B cell (primary cell): ENCODE results near the gene TRMT11. TPM values are rescaled to one million over a fixed set of nuclear protein-coding genes. Genes with fewer than 3 reads are reported as not detected.

ENCODE experiments used
- ATAC-seq: fragments of 200-7000 bp; cut with Tn5 transposase; one replicate; pipeline ENCODE4 v1.10.0; 2021; ENCODE audit warnings: low read depth, mild to moderate bottlenecking, moderate number of reproducible peaks, moderate library complexity
- CTCF ChIA-PET: fragments of 350-600 bp; sonication (Branson Sonifier 250); formaldehyde crosslinking; loops from one replicate; lab custom pipeline; 2021; ENCODE audit warnings: antibody characterized with exemption, inconsistent platforms; lab: Charles Lee
- POLR2A ChIA-PET: fragments of 350-600 bp; sonication (Branson Sonifier 250); formaldehyde crosslinking; loops from one replicate; lab custom pipeline; 2021; ENCODE audit warnings: antibody characterized with exemption; lab: Charles Lee
- DNase-seq: peaks from one replicate; pipeline ENCODE4 v3.0.0; 2013
- H2AFZ ChIP-seq: 2 replicates; pipeline ENCODE4 v1.6.1; 2012; ENCODE audit warnings: mild to moderate bottlenecking, low read depth, low read length; ENCODE audit not compliant: insufficient read depth, poor library complexity, severe bottlenecking
- H3K27ac ChIP-seq, 2 donors: 1 replicate in 1 of 2; 2 replicates in 1 of 2; pipeline ENCODE4 v1.5.1; 2012 to 2013; ENCODE audit warnings: low read length in 2 of 2, mild to moderate bottlenecking in 2 of 2, moderate library complexity in 1 of 2
- H3K27me3 ChIP-seq, 4 experiments: fragments of 200-600 bp in 1 of 4; sonication (generic) in 1 of 4; replicated peaks in 1 of 4; 1 replicate in 2 of 4; 2 replicates in 2 of 4; pipeline versions ENCODE4 v1.6.1 to v1.7.0; 2013 to 2016; ENCODE audit warnings: low read length in 3 of 4, mild to moderate bottlenecking in 2 of 4, mixed read lengths in 1 of 4, moderate library complexity in 1 of 4; ENCODE audit not compliant: insufficient read depth in 4 of 4, control insufficient read depth in 3 of 4; ENCODE audit errors: control extremely low read depth in 1 of 4
- H3K36me3 ChIP-seq, 2 experiments: replicated peaks in 1 of 2; 1 replicate in 1 of 2; 2 replicates in 1 of 2; pipeline versions ENCODE4 v1.6.1 to v1.7.1; 2013; ENCODE audit warnings: low read length in 1 of 2; ENCODE audit not compliant: insufficient read depth in 2 of 2, control insufficient read depth in 1 of 2; ENCODE audit errors: control extremely low read depth in 1 of 2, extremely low read depth in 1 of 2
- H3K4me1 ChIP-seq, 2 donors: fragments of 200-600 bp in 1 of 2; sonication (generic) in 1 of 2; 1 replicate in 1 of 2; 2 replicates in 1 of 2; pipeline versions ENCODE4 v1.5.1 to v1.6.1; 2013 to 2017; ENCODE audit warnings: low read length in 2 of 2; ENCODE audit not compliant: control insufficient read depth in 2 of 2, insufficient read depth in 2 of 2
- H3K4me2 ChIP-seq: replicated peaks from 2 replicates; pipeline ENCODE3; 2012; ENCODE audit warnings: mild to moderate bottlenecking, low read depth, low read length; ENCODE audit not compliant: poor library complexity, severe bottlenecking
- H3K4me3 ChIP-seq, 5 experiments: fragments of 200-600 bp in 1 of 5; sonication (generic) in 1 of 5; 1 replicate in 3 of 5; 2 replicates in 2 of 5; pipeline versions ENCODE4 v1.5.1 to v1.7.0; 2011 to 2016; ENCODE audit warnings: low read length in 4 of 5, mild to moderate bottlenecking in 4 of 5, low read depth in 2 of 5, control low read depth in 1 of 5, moderate library complexity in 1 of 5; ENCODE audit not compliant: insufficient read depth in 1 of 5; ENCODE audit errors: control extremely low read depth in 1 of 5, extremely low read depth in 1 of 5
- H3K79me2 ChIP-seq: fragments of 200-600 bp; sonication (generic); one replicate; pipeline ENCODE4 v1.6.0; 2016; ENCODE audit warnings: low read length; ENCODE audit not compliant: control insufficient read depth, insufficient read depth
- H3K9ac ChIP-seq: fragments of 200-600 bp; sonication (generic); 2 replicates; pipeline ENCODE4 v1.6.1; 2017; ENCODE audit warnings: mild to moderate bottlenecking, low read length, moderate library complexity
- H3K9me3 ChIP-seq, 3 donors: one replicate each; pipeline versions ENCODE4 v1.6.1 to v1.7.1; 2013; ENCODE audit warnings: low read length in 2 of 3; ENCODE audit not compliant: control insufficient read depth in 2 of 3, insufficient read depth in 1 of 3; ENCODE audit errors: control extremely low read depth in 1 of 3
- H4K20me1 ChIP-seq: 2 replicates; pipeline ENCODE4 v1.6.0; 2012; ENCODE audit warnings: mild to moderate bottlenecking, low read length; ENCODE audit not compliant: insufficient read depth, control insufficient read depth, poor library complexity, severe bottlenecking
- H3K27ac Mint-ChIP-seq: one replicate; pipeline ENCODE4 v1.8.0; 2021; ENCODE audit warnings: mixed read lengths
- H3K27me3 Mint-ChIP-seq: one replicate; pipeline ENCODE4 v1.8.0; 2021; ENCODE audit warnings: mixed read lengths
- H3K4me1 Mint-ChIP-seq: one replicate; pipeline ENCODE4 v1.8.0; 2021; ENCODE audit warnings: mixed read lengths
- H3K4me3 Mint-ChIP-seq: one replicate; pipeline ENCODE4 v1.8.0; 2021; ENCODE audit warnings: mixed read lengths
- H3K9me3 Mint-ChIP-seq: one replicate; pipeline ENCODE4 v1.8.0; 2022; ENCODE audit warnings: mixed read lengths; ENCODE audit not compliant: insufficient read depth
- CTCF ChIP-seq: fragments of 200-600 bp; IDR thresholded peaks from one replicate; pipeline ENCODE4 v1.8.0; 2022; ENCODE audit warnings: antibody characterized with exemption, mild to moderate bottlenecking
- EZH2 ChIP-seq: IDR thresholded peaks from 2 replicates; pipeline ENCODE4 v1.6.1; 2012; ENCODE audit warnings: borderline replicate concordance, low read depth, mild to moderate bottlenecking, moderate library complexity, low read length; ENCODE audit not compliant: insufficient read depth, poor library complexity, severe bottlenecking
- WGBS: methylation state at CpG from one replicate; pipeline ENCODE4 v1.1.5; 2013; ENCODE audit warnings: missing lambda C conversion rate; ENCODE audit not compliant: insufficient coverage; 5-methylcytosine and 5-hydroxymethylcytosine counted together
- intact Hi-C: fragments of 100-400 bp; cut with micrococcal nuclease; formaldehyde crosslinking; loops from one replicate; pipeline ENCODE4 v1.10.0; 2022
- polyA plus RNA-seq: library from polyadenylated mRNA; depleted of rRNA; stranded (reverse); fragments of >200 nt; gene quantifications from 2 replicates; pipeline ENCODE4 v1.2.3, GENCODE V29; 2012
- total RNA-seq, 2 donors: library from RNA; stranded (reverse); fragments of 120-200 nt in 1 of 2; gene quantifications; 1 replicate in 1 of 2; 2 replicates in 1 of 2; pipeline versions ENCODE4 v1.2.3 to v1.2.4, GENCODE V29; 2013 to 2022

Gene TRMT11
- total and polyA plus RNA-seq, 2 donors (not counting 1 experiment from before 2014, with no cell fraction given), result 12.1 to 30.4 TPM

- ChIA-PET POLR2A (no interaction called here), CTCF (no interaction called here)
- Histone ChIP-seq H4K20me1 (no peaks in the 10 kb centered on the region), H3K9me3 (no peaks in the 10 kb centered on the region), H3K9ac (no peak overlapping the region), H3K79me2 (no peaks in the 10 kb centered on the region), H3K4me3 (no peak overlapping the region), H3K4me2 (no peak overlapping the region), H3K4me1 (no peaks in the 10 kb centered on the region), H2AFZ (no peak overlapping the region), H3K36me3 (peaks cover 7 to 32% of the 10 kb centered on the region in 2 experiments), H3K27ac (no peak overlapping the region), H3K27me3 (no peaks in the 10 kb centered on the region)
- intact Hi-C loops, result no loop called here
- DNase-seq (no peak), ATAC-seq (no peak)
- TF ChIP-seq EZH2 (no peak), CTCF (no peak)
- Mint-ChIP-seq H3K4me1 (no peaks in the 10 kb centered on the region), H3K4me3 (no peak overlapping the region), H3K27ac (no peak overlapping the region), H3K9me3 (peaks cover 3% of the 10 kb centered on the region), H3K27me3 (no peaks in the 10 kb centered on the region)
Measured at GRCh38 chr6:126041516-126041915, 55.2 kb downstream of the TRMT11 start.

DNA sequence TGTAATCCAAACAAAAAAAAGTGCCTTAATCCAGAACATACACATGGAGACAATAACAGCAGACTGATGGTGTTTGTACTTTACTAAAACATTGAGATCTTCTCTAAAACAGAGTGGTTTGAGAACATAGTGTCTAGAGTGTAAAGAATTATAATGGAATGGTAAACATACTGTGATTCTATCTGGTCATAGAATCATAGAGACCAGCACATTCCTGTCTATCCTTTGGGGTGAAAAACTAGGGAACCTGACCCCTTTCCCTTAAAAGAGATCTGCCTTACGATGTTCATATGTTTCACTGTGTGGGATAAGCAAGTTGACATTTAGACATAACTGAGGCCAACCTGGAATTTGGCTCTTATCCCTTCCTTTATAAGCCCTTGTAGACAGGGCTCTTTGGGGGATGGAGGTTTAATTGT, 55.7 kb downstream of the TRMT11 start:
- ChIA-PET POLR2A (no interaction called here), CTCF (no interaction called here)
- no CpG with 5 or more reads among the region's 1 CpG for WGBS
- intact Hi-C loops, result no loop called here
- no peaks in the 10 kb centered on the region for H3K79me2 ChIP-seq
- H3K27me3 ChIP-seq, result no peaks in the 10 kb centered on the region
- Mint-ChIP-seq H3K27me3 (no peaks in the 10 kb centered on the region), H3K4me1 (no peaks in the 10 kb centered on the region), H3K4me3 (no peak overlapping the region), H3K27ac (no peak overlapping the region), H3K9me3 (peaks cover 3% of the 10 kb centered on the region)
- TF ChIP-seq EZH2, result no peak
- no peak for TF ChIP-seq CTCF
- H3K4me2 ChIP-seq, result no peak overlapping the region
- no peak overlapping the region for H3K9ac ChIP-seq
- H3K27ac ChIP-seq, result no peak overlapping the region
- H3K9me3 ChIP-seq, result no peaks in the 10 kb centered on the region
- H3K36me3 ChIP-seq, result peaks cover 3 to 33% of the 10 kb centered on the region in 2 experiments
- no peak for DNase-seq
- ATAC-seq, result no peak
- H4K20me1 ChIP-seq, result no peaks in the 10 kb centered on the region
- H3K4me1 ChIP-seq, result no peaks in the 10 kb centered on the region
- no peak overlapping the region for H2AFZ ChIP-seq
- H3K4me3 ChIP-seq, result no peak overlapping the region
